DOHH2 (cell line): ENCODE results near the gene ANTXR1.

Source experiments
- EZH2phosphoT487 ChIP-seq: fragments of 200-600 bp; sonication (generic); IDR thresholded peaks from 2 replicates; pipeline ENCODE4 v1.6.1; 2017; ENCODE audit warnings: borderline replicate concordance, mild to moderate bottlenecking, antibody characterized with exemption, low read length, moderate library complexity, mixed read lengths
- TF ChIP-seq, protein P1 (sequence below): fragments of 200-600 bp; sonication (generic); IDR thresholded peaks from one replicate; pipeline ENCODE4 v1.5.1; 2014; ENCODE audit warnings: antibody characterized with exemption, mild to moderate bottlenecking, low read depth, low read length; ENCODE audit not compliant: poor library complexity, severe bottlenecking

DNA sequence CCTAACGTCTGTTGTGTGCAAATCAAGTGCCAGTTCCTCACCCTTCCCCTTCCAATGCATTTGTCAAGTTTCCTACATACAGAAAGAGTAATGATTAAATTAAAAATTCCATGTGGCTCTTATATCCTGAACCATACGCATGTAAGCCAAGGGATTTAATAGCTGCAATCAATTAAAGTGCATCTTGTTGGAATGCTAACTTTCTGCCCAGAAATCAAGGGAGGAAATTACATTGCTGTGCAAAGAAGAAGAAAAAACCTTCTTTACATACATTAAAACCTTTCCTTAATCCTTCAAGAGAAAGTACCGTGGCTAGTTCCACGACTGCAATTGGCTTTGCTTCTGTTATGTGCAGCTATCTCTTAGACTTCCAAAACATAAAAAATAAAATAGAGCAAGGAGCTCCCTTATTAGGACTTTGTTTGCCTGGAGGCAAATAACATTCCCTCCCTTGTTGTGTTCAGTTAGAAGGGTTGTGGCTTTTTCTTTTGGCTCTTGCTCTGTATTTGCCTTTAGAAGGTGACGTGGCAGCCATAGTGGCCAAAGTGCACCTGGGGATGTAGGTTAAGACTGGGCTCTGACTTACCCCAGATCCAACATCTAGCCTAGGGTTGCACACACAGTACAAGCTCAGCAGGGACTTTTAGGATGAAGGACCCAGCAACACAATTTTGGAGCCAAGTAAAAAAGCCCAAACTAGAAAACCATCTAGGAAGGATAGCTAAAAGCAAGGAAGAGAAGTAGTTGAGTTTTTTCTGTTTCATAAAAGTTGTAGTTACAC, 158.3 kb downstream of the ANTXR1 start:
- TF ChIP-seq, protein P1, sequence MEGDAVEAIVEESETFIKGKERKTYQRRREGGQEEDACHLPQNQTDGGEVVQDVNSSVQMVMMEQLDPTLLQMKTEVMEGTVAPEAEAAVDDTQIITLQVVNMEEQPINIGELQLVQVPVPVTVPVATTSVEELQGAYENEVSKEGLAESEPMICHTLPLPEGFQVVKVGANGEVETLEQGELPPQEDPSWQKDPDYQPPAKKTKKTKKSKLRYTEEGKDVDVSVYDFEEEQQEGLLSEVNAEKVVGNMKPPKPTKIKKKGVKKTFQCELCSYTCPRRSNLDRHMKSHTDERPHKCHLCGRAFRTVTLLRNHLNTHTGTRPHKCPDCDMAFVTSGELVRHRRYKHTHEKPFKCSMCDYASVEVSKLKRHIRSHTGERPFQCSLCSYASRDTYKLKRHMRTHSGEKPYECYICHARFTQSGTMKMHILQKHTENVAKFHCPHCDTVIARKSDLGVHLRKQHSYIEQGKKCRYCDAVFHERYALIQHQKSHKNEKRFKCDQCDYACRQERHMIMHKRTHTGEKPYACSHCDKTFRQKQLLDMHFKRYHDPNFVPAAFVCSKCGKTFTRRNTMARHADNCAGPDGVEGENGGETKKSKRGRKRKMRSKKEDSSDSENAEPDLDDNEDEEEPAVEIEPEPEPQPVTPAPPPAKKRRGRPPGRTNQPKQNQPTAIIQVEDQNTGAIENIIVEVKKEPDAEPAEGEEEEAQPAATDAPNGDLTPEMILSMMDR: no peak
- TF ChIP-seq EZH2phosphoT487: no peak
